Measurements from ENCODE around the gene UBTF.

UBTF gene

GRCh38 chr17:44219616-44220212, at the start of gene UBTF:
Gene UBTF, minus strand, starts transcription at chr17:44219675. Its CDS starts 1,446 bp downstream, at chr17:44218229.
- peak; percentile 13 to 19 for ATAC-seq

- no peak for ATAC-seq
Measured at GRCh38 chr17:44268709-44269534, 49.4 kb upstream of the UBTF start.

GRCh38 chr17:44267818-44268490, 48.5 kb upstream of the UBTF start, which contains the start of gene SLC4A1:
Gene SLC4A1, minus strand, starts transcription at chr17:44268135. Its CDS starts 5,269 bp downstream, at chr17:44262866.
- ATAC-seq = no peak

- no peak for ATAC-seq
Measured at GRCh38 chr17:44267165-44267455, 47.6 kb upstream of the UBTF start.

- ATAC-seq = no peak
Measured at GRCh38 chr17:44266402-44267164, 47.1 kb upstream of the UBTF start.

GRCh38 chr17:44263345-44263902, 43.9 kb upstream of the UBTF start:
- no peak for ATAC-seq

- no peak for ATAC-seq
Measured at GRCh38 chr17:44262654-44263225, 43.3 kb upstream of the UBTF start.

- ATAC-seq = peak in 1 of 2 donors; percentile 17
Measured at GRCh38 chr17:44260296-44260695, 40.8 kb upstream of the UBTF start.

GRCh38 chr17:44258811-44259351, 39.4 kb upstream of the UBTF start:
- ATAC-seq = no peak

- no peak for ATAC-seq
Measured at GRCh38 chr17:44257815-44258760, 38.6 kb upstream of the UBTF start.

GRCh38 chr17:44256671-44257070, 37.2 kb upstream of the UBTF start:
- ATAC-seq = no peak

GRCh38 chr17:44255915-44256314, 36.4 kb upstream of the UBTF start:
- no peak for ATAC-seq

- ATAC-seq = no peak
Measured at GRCh38 chr17:44254361-44255095, 35.1 kb upstream of the UBTF start.

GRCh38 chr17:44253006-44253405, 33.5 kb upstream of the UBTF start:
- no peak for ATAC-seq

GRCh38 chr17:44251062-44251461, 31.6 kb upstream of the UBTF start:
- ATAC-seq = no peak

- ATAC-seq = no peak
Measured at GRCh38 chr17:44249501-44250246, 30.2 kb upstream of the UBTF start.

GRCh38 chr17:44247876-44248736, 28.6 kb upstream of the UBTF start:
- ATAC-seq = no peak

- ATAC-seq = no peak
Measured at GRCh38 chr17:44247440-44247841, 28.0 kb upstream of the UBTF start.
